CD4-positive, alpha-beta T cell treated with Interleukin-15 for 1 hour (primary cell): ENCODE results near the gene CEACAM18.
"Not testable (repeated sequence)": the region's sequence is repeated elsewhere in the genome, so short reads cannot be mapped to it uniquely, and the experiment has no call there.

Experiments
- DNase-seq: peaks from one replicate; pipeline ENCODE4 v3.0.0-alpha.2; 2020

Gene CEACAM18

DNA sequence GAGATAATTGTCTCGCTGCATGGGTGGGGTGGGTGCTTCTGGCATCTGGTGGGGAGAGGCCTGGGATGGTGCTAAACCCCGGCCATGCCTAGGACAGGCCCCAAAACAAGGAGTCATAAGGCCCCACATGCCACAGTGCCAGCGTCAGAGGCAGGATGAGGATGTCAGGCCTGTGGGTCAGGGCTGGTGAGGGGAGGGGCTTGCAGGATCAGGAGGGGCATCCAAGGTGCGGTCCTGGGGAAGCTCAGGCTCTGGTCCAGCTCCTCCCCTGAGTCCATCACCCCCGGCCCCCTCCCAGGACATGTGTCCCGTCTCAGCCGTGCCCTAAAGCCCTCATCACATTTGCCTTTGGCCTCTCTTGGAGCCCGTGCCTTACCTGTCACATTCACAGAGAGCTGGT lies 22.6 kb downstream of the CEACAM18 start:
- not testable (repeated sequence) for DNase-seq

- peak; percentile 55 for DNase-seq
Measured at GRCh38 chr19:51501594-51502263, 23.4 kb downstream of the CEACAM18 start, which contains the start of gene SIGLEC12. SIGLEC12 (minus strand) TSS chr19:51501800; CDS start chr19:51501733, 67 bp downstream.

GRCh38 chr19:51503286-51503817 lies 25.0 kb downstream of the CEACAM18 start:
- no peak for DNase-seq

DNA sequence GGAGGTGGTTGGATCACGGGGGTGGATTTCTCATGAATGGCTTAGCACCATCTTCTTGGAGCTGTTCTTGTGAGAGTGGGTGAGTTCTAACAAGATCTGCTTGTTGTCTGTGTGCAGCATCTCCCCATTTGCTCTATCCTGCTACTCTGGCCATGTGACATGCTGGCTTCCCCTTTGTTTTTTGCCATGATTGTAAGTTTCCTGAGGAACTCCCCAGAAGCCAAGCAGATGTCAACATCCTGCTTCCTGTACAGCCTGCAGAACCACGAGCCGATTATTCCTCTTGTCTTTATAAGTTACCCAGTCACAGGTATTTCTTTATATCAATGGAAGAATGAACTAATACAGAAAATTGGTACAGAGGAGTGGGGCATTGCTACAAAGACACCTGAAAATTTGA lies 25.6 kb downstream of the CEACAM18 start:
- no peak for DNase-seq

DNA sequence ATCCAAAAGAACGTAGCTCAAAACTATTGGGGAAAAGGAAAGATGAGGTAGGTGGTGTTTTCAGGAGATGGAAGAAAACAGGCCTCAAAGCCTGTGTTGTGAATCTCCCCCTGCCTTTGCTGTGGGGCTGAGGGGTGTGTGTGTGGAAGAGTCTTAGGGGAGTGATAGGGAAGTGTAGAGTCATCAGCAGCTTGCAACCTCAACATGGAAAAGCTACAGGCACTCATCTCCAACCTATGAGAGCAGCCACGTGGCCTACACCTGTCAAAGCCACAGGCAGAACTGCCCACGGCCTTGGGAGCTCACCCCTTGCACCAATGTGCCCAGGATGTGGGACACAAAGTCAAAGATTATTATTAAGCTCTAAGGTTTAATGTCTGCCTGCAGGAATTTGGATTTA lies 27.6 kb downstream of the CEACAM18 start:
- no peak for DNase-seq

DNA sequence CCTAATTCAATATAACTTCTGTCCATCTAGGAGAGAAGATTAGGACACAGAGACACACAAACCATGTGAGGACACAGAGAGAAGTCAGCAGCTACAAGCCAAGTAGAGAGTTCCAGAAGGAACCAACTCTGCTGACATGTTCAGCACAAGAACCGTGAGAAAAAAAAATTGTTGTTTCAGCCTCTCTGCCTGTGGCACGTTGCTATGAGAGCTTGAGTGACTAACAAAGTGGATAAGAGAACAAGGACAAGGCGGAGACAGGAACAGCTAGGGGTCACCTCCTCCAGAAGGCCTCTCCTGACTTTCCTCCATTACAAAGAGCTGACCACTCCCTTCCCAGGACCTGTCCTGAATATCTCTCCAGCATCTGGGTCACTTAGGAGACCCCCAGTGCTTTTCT lies 28.9 kb downstream of the CEACAM18 start:
- no peak for DNase-seq

GRCh38 chr19:51507640-51508058 lies 29.3 kb downstream of the CEACAM18 start:
- DNase-seq: no peak

- DNase-seq: no peak
Measured at GRCh38 chr19:51508059-51508733, 29.9 kb downstream of the CEACAM18 start.

- no peak for DNase-seq
Measured at GRCh38 chr19:51509823-51510660, 31.7 kb downstream of the CEACAM18 start.

- no peak for DNase-seq
Measured at GRCh38 chr19:51511353-51511752, 33.0 kb downstream of the CEACAM18 start.

DNA sequence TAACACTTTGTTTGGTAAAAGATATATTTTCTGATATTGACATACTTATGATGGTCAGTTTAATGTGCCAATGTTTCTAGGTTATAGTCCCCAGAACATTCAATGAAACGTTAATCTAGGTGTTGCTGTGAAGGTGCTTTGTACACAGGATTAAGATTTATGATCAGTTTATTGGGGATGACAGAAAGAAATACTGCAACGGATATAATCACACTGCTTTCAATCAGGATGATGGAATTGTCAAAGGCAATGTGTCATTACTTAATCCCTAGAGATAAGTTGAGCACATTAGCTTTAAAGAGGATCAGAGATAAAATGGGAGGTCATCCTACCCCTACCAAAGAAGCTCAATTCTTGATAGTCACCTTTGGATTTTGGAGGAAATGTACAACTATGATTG lies 35.6 kb downstream of the CEACAM18 start:
- DNase-seq: no peak

DNA sequence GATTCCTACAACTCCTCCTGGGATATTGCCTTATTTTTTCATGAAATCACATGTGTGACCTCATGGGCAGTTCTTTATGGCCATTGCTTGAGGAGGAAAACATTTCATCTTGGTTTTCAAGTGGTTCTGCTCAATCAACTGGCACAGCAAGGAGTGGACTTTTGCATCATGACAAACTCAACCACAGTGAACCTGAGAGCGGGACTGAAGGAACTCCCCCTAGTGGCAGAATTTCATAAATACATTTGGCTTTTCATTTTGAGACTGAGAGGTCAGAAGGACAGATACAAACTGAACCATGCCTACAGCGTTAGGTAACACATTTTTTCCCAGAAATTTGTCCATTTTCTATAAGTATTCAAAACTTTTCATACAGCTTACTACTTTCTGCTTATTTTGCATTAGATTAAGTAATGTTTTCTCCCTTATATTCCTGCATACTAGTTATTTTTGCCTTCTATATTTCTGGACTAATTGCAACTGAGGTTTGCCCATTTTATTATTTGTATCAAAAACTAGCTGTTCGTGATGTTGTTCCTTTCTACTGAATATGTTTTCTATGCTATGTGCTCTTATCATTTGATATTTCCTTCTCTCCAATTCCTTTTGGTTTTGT lies 36.6 kb downstream of the CEACAM18 start:
- DNase-seq: no peak

DNA sequence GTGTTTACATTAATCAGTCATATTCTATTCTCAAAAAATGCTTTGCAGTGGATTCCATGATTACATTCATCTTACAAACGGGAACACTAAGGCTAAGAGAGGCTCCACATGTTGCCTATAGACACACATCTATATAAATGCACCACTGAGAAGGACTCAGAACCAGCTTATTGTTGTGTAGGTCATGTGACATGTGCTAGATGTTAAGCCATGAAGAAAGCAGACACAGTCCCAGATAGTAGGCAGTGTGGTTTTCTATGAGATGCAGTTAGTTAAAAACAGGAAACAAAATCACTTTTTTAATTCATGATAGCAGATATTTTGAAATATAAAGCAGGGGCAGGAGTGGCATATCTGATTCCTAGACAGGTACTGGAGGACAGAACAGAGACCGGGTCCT lies 42.4 kb downstream of the CEACAM18 start:
- no peak for DNase-seq

GRCh38 chr19:51521357-51521756 lies 43.0 kb downstream of the CEACAM18 start:
- no peak for DNase-seq

DNA sequence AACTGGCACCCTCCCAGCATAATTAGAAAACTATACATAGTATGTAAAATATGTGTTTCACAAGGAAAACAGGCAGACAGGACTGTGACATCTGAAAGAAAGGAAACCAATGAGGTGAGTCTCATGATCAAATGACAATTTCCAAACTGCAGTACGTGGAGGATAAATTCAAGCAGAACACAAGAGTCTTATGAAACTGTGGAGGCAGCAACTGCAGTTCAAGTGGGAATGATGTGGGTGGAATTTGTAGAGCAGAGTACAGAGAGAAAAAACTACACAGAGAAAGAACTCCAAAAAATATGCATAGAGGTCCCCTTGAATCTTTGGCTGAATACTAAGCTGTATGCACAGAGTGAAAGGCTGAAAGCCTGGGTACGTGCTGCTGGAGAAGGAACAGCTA lies 43.4 kb downstream of the CEACAM18 start:
- DNase-seq: no peak

DNA sequence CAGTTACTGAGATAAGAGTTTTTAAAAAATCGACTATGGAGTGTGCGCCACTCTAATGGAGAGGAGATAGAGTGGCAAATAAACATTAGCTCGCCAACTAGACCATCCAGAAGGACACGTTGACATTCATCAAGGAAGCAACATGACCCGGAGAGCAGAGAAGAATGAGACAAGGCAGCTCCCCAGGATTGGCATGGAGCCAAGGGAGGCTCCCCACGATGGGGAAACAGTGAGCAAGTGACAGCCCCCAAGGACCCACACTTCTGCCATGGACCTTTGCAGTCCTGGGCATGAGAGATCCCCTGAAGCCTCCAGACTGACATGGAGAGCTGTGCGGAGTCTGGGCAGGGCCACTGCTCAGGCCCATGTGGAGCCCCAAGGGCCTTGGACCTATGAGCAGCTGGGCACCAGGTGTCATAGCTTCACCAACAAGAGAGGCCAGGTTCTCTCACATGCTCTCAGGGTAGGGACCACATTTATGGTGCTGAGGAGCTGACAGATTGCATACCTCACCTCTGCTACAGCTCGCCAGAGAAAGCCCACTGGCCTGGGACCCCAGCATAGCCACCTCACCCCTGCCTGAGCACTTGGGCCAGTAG lies 46.4 kb downstream of the CEACAM18 start:
- DNase-seq: no peak

DNA sequence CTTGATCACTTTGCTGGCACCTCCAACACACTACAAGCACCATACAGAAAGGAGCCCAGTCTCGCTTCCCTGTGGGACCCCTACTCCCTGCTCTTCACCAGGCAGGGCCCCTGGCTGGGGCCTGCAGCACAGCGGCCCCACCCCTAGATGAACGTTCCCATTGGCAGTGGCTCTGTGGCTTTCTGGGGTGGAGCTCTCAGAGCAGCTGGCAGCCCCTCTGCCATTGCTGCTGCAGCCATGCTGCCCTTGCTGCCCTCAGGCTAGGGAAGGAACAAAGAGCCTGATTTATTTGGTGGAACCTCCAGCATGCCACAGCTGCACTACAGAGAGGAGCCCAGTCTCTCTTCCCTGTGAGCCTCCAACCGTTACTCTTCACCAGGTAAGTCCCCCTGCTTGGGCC lies 47.3 kb downstream of the CEACAM18 start:
- no peak for DNase-seq

GRCh38 chr19:51529301-51529700 lies 51.0 kb downstream of the CEACAM18 start:
- DNase-seq: no peak

DNA sequence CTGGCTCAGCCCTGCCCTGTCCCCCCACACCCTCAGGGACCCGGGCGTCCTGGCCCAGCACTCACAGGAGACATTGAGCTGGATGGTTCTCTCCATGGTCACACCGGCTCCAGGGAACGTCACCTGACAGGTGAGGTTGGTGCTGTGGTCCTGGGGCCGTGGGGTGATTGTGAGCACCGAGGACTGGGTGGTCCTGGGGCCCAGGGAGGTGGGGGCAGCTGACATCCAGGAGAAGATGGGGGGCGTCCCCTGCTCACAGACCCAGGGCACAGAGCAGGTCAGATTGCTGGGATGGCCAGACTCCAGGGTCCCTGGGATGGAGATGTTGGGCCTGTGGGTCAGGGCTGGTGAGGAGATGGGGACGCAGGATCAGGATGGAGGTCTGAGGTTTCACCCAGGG lies 52.3 kb downstream of the CEACAM18 start:
- DNase-seq: no peak

- peak; percentile 76 for DNase-seq
Measured at GRCh38 chr19:51531349-51532315, 53.3 kb downstream of the CEACAM18 start, which contains the start of gene SIGLEC6. SIGLEC6 (minus strand) TSS chr19:51531670; CDS start chr19:51531648, 22 bp downstream.

DNA sequence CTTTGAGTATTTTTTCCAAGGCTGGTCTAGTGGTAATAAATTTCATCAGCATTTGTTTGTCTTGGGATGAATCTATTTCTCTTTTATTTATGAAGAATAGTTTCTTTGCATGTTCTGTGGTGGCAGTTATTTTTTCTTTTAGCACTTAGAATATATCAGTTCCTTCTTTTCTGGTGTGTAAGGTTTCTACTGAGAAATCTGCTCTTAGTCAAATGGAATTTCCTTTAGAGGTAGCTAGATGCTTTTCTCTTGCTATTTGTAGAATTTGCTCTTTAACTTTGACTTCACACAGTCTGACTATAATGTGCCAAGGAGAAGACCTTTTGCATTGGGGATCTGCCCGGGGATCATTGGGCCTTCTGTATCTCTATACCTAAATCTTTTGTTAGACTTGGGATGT lies 57.2 kb downstream of the CEACAM18 start:
- DNase-seq: no peak
